Loucy (cell line): ENCODE data around the gene SLC39A10.

ENCODE experiments used
- H2AFZ ChIP-seq: fragments of 200-600 bp; sonication (generic); 2 replicates; pipeline ENCODE4 v1.6.0; 2016; ENCODE audit warnings: antibody characterized with exemption, mild to moderate bottlenecking, low read length, moderate library complexity
- H3F3A ChIP-seq: fragments of 200-600 bp; 2 replicates; pipeline ENCODE4 v1.6.0; 2016; ENCODE audit warnings: antibody characterized with exemption, low read depth, mild to moderate bottlenecking
- H3K27me3 ChIP-seq: fragments of 200-600 bp; sonication (generic); 2 replicates; pipeline ENCODE4 v1.6.1; 2014; ENCODE audit warnings: low read length, mild to moderate bottlenecking; ENCODE audit not compliant: insufficient read depth, poor library complexity, severe bottlenecking
- H3K36me3 ChIP-seq: fragments of 200-600 bp; sonication (generic); 2 replicates; pipeline ENCODE4 v1.6.1; 2016; ENCODE audit warnings: low read length; ENCODE audit not compliant: insufficient read depth
- H3K4me1 ChIP-seq: fragments of 200-600 bp; sonication (generic); 2 replicates; pipeline ENCODE4 v1.5.1; 2014; ENCODE audit warnings: low read length, mild to moderate bottlenecking; ENCODE audit not compliant: insufficient read depth, poor library complexity, severe bottlenecking
- H3K4me2 ChIP-seq: fragments of 200-600 bp; sonication (generic); 2 replicates; pipeline ENCODE4 v1.6.0; 2014; ENCODE audit warnings: antibody characterized with exemption, low read length, low read depth, mild to moderate bottlenecking; ENCODE audit not compliant: poor library complexity, severe bottlenecking
- H3K4me3 ChIP-seq: fragments of 200-600 bp; sonication (generic); 2 replicates; pipeline ENCODE4 v1.5.1; 2014; ENCODE audit warnings: low read length, mild to moderate bottlenecking, mixed read lengths; ENCODE audit not compliant: poor library complexity, severe bottlenecking
- H3K79me2 ChIP-seq: fragments of 200-600 bp; sonication (generic); 2 replicates; pipeline ENCODE4 v1.6.1; 2014; ENCODE audit warnings: low read length; ENCODE audit not compliant: insufficient read depth
- H3K9ac ChIP-seq: fragments of 200-600 bp; sonication (generic); 2 replicates; pipeline ENCODE4 v1.6.0; 2014; ENCODE audit warnings: mild to moderate bottlenecking, low read depth, low read length, moderate library complexity; ENCODE audit not compliant: poor library complexity, severe bottlenecking
- H3K9me2 ChIP-seq: fragments of 200-600 bp; sonication (generic); replicated peaks from 2 replicates; pipeline ENCODE4 v1.6.1; 2016; ENCODE audit warnings: low read depth, low read length, mixed read lengths
- H3K9me3 ChIP-seq: fragments of 200-600 bp; sonication (generic); 2 replicates; pipeline ENCODE4 v1.6.1; 2014; ENCODE audit warnings: mild to moderate bottlenecking, antibody characterized with exemption, low read length, low read depth; ENCODE audit not compliant: insufficient read depth
- H4K20me1 ChIP-seq: fragments of 200-600 bp; sonication (generic); 2 replicates; pipeline ENCODE4 v1.6.0; 2014; ENCODE audit warnings: antibody characterized with exemption, low read length, mild to moderate bottlenecking; ENCODE audit not compliant: insufficient read depth, poor library complexity, severe bottlenecking
- CTCF ChIP-seq: fragments of 200-600 bp; sonication (generic); conservative IDR thresholded peaks from 2 replicates; pipeline ENCODE4 v1.5.1; 2014; ENCODE audit warnings: mild to moderate bottlenecking, antibody characterized with exemption, low read length
- EZH2phosphoT487 ChIP-seq: fragments of 200-600 bp; IDR thresholded peaks from 2 replicates; pipeline ENCODE4 v1.6.1; 2018; ENCODE audit warnings: antibody characterized with exemption, mild to moderate bottlenecking, moderate library complexity, borderline replicate concordance

The SLC39A10 gene

GRCh38 chr2:195675783-195676427 is 18.9 kb downstream of the SLC39A10 start:
- H3K4me3 ChIP-seq, result no peak overlapping the region
- no peaks in the 10 kb centered on the region for H3F3A ChIP-seq
- H3K4me2 ChIP-seq, result no peak overlapping the region
- TF ChIP-seq CTCF, result no peak
- TF ChIP-seq EZH2phosphoT487, result no peak
- H3K27me3 ChIP-seq, result no peaks in the 10 kb centered on the region
- H3K36me3 ChIP-seq, result peaks cover 7% of the 10 kb centered on the region
- no peaks in the 10 kb centered on the region for H3K9me3 ChIP-seq
- no peak overlapping the region for H3K9ac ChIP-seq
- peaks cover 18% of the 10 kb centered on the region for H3K79me2 ChIP-seq
- no peak overlapping the region for H2AFZ ChIP-seq
- H4K20me1 ChIP-seq, result no peaks in the 10 kb centered on the region
- H3K9me2 ChIP-seq, result no peaks in the 10 kb centered on the region
- H3K4me1 ChIP-seq, result no peaks in the 10 kb centered on the region

GRCh38 chr2:195677290-195677689 is 20.3 kb downstream of the SLC39A10 start:
- Histone ChIP-seq H3K4me3 (no peak overlapping the region), H3K36me3 (peaks cover 9% of the 10 kb centered on the region)

GRCh38 chr2:195677884-195678283 is 20.9 kb downstream of the SLC39A10 start:
- Histone ChIP-seq H3K9ac (no peak overlapping the region), H3K9me2 (no peaks in the 10 kb centered on the region), H3K79me2 (peaks cover 18% of the 10 kb centered on the region)

More at GRCh38 chr2:195677290-195677689, 20.3 kb downstream of the SLC39A10 start:
- H3K79me2 ChIP-seq, result peaks cover 18% of the 10 kb centered on the region
- no peaks in the 10 kb centered on the region for H4K20me1 ChIP-seq
- H3K9me2 ChIP-seq, result no peaks in the 10 kb centered on the region
- no peak overlapping the region for H3K9ac ChIP-seq
- no peaks in the 10 kb centered on the region for H3F3A ChIP-seq
- H3K9me3 ChIP-seq, result no peaks in the 10 kb centered on the region
- TF ChIP-seq CTCF (no peak), EZH2phosphoT487 (no peak)
- H3K4me2 ChIP-seq, result no peak overlapping the region
- H2AFZ ChIP-seq, result no peak overlapping the region
- H3K4me1 ChIP-seq, result peaks cover 5% of the 10 kb centered on the region
- H3K27me3 ChIP-seq, result no peaks in the 10 kb centered on the region

More at GRCh38 chr2:195677884-195678283, 20.9 kb downstream of the SLC39A10 start:
- Histone ChIP-seq H3K9me3 (no peaks in the 10 kb centered on the region), H4K20me1 (no peaks in the 10 kb centered on the region), H3K27me3 (no peaks in the 10 kb centered on the region), H3K36me3 (peaks cover 9% of the 10 kb centered on the region), H2AFZ (no peak overlapping the region), H3F3A (no peaks in the 10 kb centered on the region), H3K4me1 (peaks cover 5% of the 10 kb centered on the region), H3K4me2 (no peak overlapping the region), H3K4me3 (no peak overlapping the region)
- TF ChIP-seq EZH2phosphoT487 (no peak), CTCF (no peak)
